GM12872 (cell line): Measurements from ENCODE around the gene FAU.
A peak's percentile ranks its signal among the peaks of the same experiment; 100 is the strongest.

Experiments used
- TF ChIP-seq, protein P1 (sequence below): IDR thresholded peaks from 3 replicates; pipeline ENCODE4 v1.5.1; 2011; ENCODE audit warnings: low read depth, mild to moderate bottlenecking, low read length, moderate library complexity; ENCODE audit not compliant: insufficient read depth

FAU gene

DNA sequence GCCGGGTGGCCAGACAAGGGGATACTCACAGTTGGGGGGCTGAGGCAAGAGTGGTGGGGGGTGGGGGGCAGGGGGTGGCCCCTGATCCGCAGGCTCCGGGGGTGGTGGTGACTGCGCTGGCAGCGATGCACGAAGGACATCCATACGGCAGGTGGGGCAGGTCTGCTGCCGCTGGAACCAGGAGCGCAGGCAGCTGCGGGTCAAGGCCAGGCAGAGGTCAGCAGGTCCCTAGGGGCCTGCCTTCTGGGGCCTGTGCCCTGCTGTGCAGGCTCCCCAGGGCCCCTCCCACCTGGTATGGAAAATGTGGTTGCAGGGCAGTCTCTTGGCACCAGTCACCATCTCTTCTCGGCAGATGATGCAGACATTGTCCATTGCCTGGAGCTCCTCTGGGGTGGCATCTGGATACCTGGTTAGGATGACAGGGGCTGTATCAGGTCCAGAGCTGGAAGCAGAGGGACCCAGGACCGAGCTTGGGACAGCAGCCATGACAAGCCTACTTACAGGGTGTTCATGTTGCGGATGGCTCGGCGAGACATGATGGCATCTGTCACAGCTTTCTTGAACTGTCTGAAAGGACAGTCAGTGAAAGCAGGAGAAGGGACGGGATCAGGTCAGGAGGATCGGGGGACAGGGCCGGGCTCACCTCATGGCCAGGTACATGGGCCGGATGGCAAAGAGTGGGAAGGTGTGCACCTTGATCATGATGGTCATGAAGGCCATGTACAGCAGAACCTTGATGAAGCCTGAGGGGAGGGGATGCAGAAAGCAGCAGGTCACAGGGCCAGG is 8.9 kb upstream of the FAU start:
- TF ChIP-seq, protein P1, sequence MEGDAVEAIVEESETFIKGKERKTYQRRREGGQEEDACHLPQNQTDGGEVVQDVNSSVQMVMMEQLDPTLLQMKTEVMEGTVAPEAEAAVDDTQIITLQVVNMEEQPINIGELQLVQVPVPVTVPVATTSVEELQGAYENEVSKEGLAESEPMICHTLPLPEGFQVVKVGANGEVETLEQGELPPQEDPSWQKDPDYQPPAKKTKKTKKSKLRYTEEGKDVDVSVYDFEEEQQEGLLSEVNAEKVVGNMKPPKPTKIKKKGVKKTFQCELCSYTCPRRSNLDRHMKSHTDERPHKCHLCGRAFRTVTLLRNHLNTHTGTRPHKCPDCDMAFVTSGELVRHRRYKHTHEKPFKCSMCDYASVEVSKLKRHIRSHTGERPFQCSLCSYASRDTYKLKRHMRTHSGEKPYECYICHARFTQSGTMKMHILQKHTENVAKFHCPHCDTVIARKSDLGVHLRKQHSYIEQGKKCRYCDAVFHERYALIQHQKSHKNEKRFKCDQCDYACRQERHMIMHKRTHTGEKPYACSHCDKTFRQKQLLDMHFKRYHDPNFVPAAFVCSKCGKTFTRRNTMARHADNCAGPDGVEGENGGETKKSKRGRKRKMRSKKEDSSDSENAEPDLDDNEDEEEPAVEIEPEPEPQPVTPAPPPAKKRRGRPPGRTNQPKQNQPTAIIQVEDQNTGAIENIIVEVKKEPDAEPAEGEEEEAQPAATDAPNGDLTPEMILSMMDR, result no peak

DNA sequence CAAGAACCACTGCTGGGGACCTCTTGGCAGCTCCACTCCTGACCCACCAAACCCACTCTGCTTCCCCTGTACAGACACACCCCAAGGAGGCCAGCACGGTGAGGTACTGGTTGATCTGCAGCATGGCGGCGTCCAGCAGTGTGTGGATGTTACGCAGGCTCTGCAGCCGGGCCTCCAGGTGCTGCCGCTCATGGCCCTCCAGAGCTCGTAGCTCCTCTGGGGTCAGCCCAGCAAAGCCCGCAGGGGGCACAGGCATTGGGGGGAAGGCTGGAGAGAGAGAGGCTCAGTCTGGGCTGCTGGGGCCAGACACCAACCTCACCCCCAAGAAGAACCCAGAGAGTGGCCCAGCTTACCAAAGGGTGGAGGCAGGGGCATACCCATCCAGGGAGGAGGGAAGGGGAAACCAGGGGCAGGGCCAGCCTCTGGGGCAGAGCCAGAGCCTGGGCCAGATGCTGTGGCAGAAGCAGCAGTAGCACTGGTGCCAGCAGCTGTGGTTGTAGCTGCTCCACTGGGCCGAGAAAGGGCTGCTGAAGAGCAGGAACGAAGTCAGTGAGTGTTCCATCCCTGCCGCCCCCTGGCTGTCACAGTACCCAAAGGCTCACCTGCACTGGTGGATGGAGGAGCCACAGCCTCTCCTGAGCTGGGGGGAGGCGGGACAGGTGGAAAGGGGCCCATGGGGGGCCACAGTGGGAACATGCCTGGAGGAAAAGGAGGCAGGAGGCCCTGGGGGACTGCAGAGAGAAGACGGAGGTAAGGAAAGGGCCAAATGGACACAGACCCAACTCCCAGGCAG is 7.9 kb upstream of the FAU start:
- TF ChIP-seq, protein P1, result 0 out of 3 replicates have a peak, but pooled peaks have one; percentile 13

DNA sequence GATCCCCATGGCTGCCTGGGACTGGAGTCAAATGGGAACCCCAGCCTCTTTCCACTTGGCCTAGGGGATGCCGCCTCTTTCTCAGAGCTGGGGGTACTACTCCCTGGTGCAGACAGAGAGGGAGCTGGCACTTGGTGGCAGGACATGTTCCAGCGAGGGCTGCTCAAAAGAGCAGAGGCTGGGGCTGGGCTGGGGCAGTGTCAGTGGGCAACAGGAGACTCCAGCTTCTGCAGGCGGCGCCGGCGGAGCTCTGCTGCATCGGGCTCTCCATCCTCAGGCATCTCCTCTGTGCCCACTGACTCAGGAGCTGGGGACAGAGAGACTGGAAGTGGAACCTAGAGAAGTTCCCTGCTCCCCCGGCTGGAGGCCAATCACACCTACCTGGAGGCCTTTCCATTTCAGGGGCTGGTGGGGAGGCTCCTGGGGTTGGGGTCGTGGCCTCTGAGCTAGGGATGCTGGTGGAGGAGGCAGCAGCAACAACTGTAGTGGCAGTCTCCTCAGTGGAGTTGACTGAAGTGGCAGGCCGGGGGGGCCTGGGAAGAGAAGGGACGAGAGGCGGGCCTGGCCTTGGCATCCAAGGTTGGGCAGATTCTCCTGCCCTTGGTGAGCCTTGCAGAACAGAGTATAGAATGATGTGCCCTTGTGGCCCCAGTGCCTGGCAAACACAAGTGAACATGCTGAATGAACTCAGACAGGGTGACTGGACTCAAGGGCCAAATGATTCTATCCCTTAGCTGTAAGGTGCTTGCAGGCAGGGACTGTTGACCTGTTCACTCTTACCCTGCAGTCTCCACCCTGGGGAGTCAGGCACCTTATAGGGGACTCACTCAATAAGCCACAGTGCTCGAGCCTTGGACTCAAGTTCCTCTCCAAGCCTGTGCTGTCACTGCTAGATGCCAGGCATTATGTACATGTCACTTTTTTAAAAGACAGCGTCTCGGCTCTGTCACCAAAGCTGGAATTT is 6.5 kb upstream of the FAU start:
- TF ChIP-seq, protein P1, result no peak

DNA sequence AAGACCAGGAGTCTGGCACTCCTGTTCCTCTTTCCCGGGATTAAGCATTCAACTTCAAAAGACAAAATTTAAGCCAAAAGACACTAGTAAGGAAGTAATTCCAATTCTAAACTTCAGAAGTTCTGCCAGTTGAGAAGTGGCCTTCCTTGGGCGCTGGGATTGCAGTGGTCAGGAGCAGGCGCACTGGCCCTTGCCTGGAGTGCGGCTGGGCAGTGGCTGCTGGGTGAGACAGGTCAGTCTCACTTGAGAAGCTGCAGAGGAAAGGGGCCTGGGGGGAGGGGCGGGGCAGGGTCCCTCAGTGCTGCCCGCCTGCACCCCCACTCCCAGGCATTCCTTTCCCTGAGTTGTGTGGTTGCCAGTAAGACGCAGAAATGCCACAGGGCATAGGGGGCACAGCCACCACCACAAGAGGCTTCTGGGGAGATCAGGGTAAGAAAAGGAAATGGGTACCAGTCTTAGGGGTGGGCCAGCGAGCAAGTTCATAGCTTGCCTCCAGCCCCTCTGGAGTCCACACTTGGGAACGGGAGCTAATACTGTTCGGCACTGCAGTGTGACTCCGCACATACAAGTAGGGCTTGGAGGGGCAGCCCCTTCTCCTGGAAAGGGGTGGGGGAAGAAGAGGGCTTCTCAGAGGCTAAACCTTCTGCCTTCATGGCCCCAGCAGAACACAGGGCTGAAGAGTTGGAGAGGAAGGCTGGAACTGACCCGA is 5.7 kb upstream of the FAU start:
- TF ChIP-seq, protein P1, result no peak

DNA sequence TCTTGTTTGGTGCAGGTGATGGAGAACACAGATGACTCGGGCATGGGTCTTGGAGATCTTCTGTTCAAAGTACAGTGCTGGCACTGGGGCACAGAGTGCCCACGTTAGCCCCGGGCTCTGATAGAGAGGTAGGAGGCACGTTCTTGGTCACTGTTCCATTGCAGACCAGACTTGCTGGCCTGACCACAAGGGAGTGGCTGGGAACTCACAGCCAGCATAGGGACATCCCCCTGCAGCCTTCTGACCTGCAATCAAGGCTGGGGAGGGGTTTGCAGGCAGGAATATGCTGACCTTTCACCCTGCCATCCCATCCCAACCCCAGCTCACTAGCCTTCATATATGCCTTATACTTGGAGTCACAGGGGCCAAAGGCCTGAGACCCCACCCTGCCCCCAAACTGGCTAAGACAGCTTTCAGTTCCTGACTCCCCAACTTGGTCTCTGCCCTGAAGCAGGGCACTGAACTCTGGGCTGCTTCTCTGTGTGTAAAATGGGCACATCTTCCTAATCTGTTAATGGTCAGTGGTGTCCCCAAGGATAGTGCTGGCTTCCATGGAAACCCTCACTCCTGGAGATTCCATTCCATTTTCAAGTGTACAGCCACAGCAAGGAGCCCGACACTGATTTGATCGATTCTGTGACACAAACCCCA is 4.8 kb upstream of the FAU start:
- TF ChIP-seq, protein P1, result no peak

DNA sequence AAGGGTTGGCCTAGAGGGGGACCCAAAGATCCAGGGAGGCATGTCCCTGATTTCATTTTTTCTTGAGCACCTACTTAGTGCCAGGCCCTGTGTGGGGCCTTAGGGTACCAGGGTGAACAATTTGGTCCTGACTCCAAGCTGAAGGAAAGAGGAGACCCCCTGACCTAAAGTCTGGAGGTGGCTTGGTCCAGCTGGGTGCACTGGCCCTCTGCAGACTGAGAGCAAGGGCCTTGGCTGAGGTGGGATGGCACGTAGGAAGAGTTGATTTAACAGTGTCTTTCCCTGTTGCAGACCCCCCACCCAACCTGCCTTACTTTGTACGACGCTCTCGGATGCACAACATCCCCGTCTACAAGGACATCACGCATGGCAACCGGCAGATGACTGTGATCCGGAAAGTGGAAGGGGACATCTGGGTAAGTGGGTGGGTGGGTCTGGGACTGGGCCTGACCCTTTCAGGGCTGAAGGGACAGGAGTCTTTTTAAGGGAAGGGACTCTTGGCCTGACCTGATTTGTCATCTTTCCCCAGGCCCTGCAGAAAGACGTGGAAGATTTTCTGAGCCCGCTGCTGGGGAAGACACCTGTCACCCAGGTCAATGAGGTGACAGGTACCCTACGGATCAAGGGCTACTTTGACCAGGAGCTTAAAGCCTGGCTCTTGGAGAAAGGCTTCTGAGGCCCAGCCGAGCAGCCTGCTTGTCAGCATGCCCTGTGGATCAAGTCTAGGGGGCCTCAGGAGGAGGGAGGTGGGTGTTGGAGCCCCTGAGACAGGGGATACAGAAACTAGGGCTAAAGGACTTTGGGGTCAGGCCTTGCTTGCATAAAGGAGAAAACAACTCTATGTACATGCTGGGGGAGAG is 3.5 kb upstream of the FAU start:
- TF ChIP-seq, protein P1, result no peak
